ENCODE data around the gene KIF1B. TPM values are rescaled to one million over a fixed set of nuclear protein-coding genes. Genes with fewer than 3 reads are reported as not detected.

The KIF1B gene
- total and polyA plus RNA-seq, 9 of the 15 experiments (the other 6 are each of a cell fraction or from before 2014, with no cell fraction given) = 2.8 to 19.8 (median 11.9) TPM

DNA sequence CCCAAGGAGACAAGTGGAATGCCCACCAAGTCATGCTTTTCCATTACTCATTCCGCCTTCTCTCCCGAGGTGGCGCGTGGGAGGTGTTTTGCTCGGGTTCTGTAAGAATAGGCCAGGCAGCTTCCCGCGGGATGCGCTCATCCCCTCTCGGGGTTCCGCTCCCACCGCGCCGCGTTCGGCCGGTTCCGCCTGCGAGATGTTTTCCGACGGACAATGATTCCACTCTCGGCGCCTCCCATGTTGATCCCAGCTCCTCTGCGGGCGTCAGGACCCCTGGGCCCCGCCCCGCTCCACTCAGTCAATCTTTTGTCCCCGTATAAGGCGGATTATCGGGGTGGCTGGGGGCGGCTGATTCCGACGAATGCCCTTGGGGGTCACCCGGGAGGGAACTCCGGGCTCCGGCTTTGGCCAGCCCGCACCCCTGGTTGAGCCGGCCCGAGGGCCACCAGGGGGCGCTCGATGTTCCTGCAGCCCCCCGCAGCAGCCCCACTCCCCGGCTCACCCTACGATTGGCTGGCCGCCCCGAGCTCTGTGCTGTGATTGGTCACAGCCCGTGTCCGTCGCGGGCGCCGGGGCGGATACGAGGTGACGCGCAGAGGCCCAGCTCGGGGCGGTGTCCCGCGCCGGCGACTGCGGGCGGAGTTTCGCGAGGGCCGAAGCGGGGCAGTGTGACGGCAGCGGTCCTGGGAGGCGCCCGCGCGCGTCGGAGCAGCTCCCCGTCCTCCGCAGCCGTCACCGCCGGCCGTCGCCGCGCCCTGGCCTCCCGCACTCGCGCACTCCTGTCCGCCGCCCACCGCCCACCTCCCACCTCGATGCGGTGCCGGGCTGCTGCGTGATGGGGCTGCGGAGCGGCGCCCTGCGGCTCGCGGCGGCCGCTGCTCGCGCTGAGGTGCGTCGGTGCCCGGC, at the start of gene KIF1B (continued):
- TF ChIP-seq ZNF318 (IDR thresholded peaks at IDR 0.05; ENCODE audit: borderline replicate concordance in 1 of 2, low read depth in 1 of 2) = no peak
- no peak for TF ChIP-seq HNRNPK (IDR thresholded peaks at IDR 0.05; ENCODE audit: low read depth, low read length, poor library complexity, severe bottlenecking)
- TF ChIP-seq ZNF583 (CRISPR knock-in tag; IDR thresholded peaks at IDR 0.05) = 0 out of 2 replicates have a peak, but pooled peaks have one; percentile 16
- no peak for TF ChIP-seq MCM2 (IDR thresholded peaks at IDR 0.05; ENCODE audit: low read depth)
- TF ChIP-seq ELF1 (tag; IDR thresholded peaks at IDR 0.05) = peak; percentile 48; the same call in 1 of the 2 replicates
- no peak for TF ChIP-seq NR3C1 (CRISPR knock-in tag; IDR thresholded peaks at IDR 0.05)
- no peak; a peak in 1 of 4 replicates for TF ChIP-seq KDM1A (IDR thresholded peaks at IDR 0.05)
- peak; percentile 70; the same call in 1 of the 2 replicates for TF ChIP-seq TOE1 (IDR thresholded peaks at IDR 0.05; ENCODE audit: borderline replicate concordance)
- TF ChIP-seq TOE1 (CRISPR knock-in tag; IDR thresholded peaks at IDR 0.05; ENCODE audit: borderline replicate concordance, low read depth) = no peak
- TF ChIP-seq HNRNPUL1 (IDR thresholded peaks at IDR 0.05; ENCODE audit: low read length) = no peak
- TF ChIP-seq PTRF (tag; IDR thresholded peaks at IDR 0.05) = no peak
- 0 out of 2 replicates have a peak, but pooled peaks have one; percentile 76 for TF ChIP-seq ZBTB17 (CRISPR knock-in tag; IDR thresholded peaks at IDR 0.05)
- TF ChIP-seq, protein P1, sequence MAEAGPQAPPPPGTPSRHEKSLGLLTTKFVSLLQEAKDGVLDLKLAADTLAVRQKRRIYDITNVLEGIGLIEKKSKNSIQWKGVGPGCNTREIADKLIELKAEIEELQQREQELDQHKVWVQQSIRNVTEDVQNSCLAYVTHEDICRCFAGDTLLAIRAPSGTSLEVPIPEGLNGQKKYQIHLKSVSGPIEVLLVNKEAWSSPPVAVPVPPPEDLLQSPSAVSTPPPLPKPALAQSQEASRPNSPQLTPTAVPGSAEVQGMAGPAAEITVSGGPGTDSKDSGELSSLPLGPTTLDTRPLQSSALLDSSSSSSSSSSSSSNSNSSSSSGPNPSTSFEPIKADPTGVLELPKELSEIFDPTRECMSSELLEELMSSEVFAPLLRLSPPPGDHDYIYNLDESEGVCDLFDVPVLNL (CRISPR knock-in tag; IDR thresholded peaks at IDR 0.05; ENCODE audit: low read depth) = no peak
- TF ChIP-seq ZNF282 (CRISPR knock-in tag; IDR thresholded peaks at IDR 0.05) = no peak
- TF ChIP-seq LEF1 (IDR thresholded peaks at IDR 0.05) = peak; percentile 72
- no peak for TF ChIP-seq SAFB2 (IDR thresholded peaks at IDR 0.05; ENCODE audit: borderline replicate concordance, low read depth, low read length, severe bottlenecking)
- TF ChIP-seq, protein P2, sequence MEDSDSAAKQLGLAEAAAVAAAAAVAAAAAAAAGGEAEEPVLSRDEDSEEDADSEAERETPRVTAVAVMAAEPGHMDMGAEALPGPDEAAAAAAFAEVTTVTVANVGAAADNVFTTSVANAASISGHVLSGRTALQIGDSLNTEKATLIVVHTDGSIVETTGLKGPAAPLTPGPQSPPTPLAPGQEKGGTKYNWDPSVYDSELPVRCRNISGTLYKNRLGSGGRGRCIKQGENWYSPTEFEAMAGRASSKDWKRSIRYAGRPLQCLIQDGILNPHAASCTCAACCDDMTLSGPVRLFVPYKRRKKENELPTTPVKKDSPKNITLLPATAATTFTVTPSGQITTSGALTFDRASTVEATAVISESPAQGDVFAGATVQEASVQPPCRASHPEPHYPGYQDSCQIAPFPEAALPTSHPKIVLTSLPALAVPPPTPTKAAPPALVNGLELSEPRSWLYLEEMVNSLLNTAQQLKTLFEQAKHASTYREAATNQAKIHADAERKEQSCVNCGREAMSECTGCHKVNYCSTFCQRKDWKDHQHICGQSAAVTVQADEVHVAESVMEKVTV (CRISPR knock-in tag; IDR thresholded peaks at IDR 0.05) = peak; percentile 97
